GM18517 (cell line): ENCODE data around the gene MPHOSPH9.
"Not testable (repeated sequence)": the region's sequence is repeated elsewhere in the genome, so short reads cannot be mapped to it uniquely, and the experiment has no call there.

ENCODE experiments used
- ATAC-seq: cut with Tn5 transposase; IDR thresholded peaks from one replicate; pipeline ENCODE4 v1.9.1; 2021; ENCODE audit warnings: mild to moderate bottlenecking, moderate library complexity; ENCODE audit not compliant: unreplicated experiment

MPHOSPH9 gene

GRCh38 chr12:123227581-123228258, 5.2 kb downstream of the MPHOSPH9 start:
- ATAC-seq, result no peak

- ATAC-seq, result no peak
Observed at GRCh38 chr12:123225443-123225842, 7.5 kb downstream of the MPHOSPH9 start.

DNA sequence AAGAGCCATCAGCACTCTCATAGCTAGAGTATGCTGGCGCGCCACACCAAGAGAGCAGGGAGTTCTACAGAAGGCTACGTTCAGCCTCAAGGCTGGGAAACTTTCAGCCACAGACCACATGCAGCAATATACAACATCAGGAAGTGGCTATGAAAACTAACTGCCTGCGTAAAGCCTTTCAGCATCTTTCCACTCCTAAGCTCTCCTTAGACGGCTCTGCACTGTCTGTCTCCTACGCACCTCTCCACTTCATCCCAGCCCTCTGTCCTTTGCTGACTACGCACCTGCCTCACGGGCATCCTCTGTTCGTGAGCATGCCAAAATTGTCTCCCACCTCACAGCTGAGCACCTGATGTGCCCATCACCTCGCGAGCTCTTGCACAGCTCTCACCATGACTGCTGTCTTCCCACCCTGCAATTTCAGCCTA, 9.7 kb downstream of the MPHOSPH9 start:
- ATAC-seq, result no peak

GRCh38 chr12:123207815-123208214, 25.1 kb downstream of the MPHOSPH9 start:
- ATAC-seq, result not testable (repeated sequence)

GRCh38 chr12:123206794-123207193, 26.1 kb downstream of the MPHOSPH9 start:
- ATAC-seq, result not testable (repeated sequence)

DNA sequence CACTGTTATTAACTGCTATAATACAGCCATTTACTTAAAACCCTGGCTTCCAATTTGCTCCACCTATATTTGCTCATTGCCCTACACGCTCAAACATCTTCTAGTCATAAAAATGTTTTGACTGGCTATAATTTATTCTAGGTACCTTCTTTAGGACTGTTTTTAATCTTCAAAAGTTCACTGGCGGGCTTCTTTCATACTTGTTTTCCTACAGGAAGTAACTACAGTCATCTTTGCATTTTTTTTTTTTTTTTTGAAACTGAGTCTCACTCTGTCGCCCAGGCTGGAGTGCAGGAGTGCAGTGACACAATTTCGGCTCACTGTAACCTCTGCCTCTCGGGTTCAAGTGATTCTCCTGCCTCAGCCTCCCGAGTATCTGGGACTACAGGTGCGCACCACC, 32.5 kb downstream of the MPHOSPH9 start:
- no peak for ATAC-seq

GRCh38 chr12:123199936-123200335, 33.0 kb downstream of the MPHOSPH9 start:
- ATAC-seq, result no peak

- no peak for ATAC-seq
Observed at GRCh38 chr12:123187637-123188036, 45.3 kb downstream of the MPHOSPH9 start.

- no peak for ATAC-seq
Observed at GRCh38 chr12:123180171-123180570, 52.8 kb downstream of the MPHOSPH9 start.

- ATAC-seq, result no peak
Observed at GRCh38 chr12:123171967-123172366, 61.0 kb downstream of the MPHOSPH9 start.

- ATAC-seq, result no peak
Observed at GRCh38 chr12:123167329-123167728, 65.6 kb downstream of the MPHOSPH9 start.

GRCh38 chr12:123165537-123165936, 67.4 kb downstream of the MPHOSPH9 start:
- no peak for ATAC-seq

- ATAC-seq, result no peak
Observed at GRCh38 chr12:123164710-123165261, 68.2 kb downstream of the MPHOSPH9 start.

GRCh38 chr12:123164222-123164621, 68.7 kb downstream of the MPHOSPH9 start:
- ATAC-seq, result no peak

DNA sequence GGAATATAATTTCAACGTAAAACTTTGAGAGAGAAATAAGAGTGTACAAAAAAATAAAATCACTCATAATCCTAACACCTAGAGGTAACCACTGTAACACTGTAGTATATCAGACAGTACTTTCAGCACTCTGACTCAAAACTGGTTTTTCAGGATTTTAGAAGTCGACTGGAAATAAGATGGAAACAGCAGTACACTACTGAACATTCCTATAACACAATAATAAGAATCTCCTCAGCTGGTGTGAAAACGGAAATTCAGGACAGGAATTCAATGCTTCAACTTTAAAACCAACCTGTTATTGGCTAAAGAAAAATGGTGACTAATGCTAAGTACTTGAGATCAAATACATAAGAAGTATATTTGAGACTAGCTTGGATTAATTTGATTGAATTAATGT, 69.7 kb downstream of the MPHOSPH9 start:
- no peak for ATAC-seq

DNA sequence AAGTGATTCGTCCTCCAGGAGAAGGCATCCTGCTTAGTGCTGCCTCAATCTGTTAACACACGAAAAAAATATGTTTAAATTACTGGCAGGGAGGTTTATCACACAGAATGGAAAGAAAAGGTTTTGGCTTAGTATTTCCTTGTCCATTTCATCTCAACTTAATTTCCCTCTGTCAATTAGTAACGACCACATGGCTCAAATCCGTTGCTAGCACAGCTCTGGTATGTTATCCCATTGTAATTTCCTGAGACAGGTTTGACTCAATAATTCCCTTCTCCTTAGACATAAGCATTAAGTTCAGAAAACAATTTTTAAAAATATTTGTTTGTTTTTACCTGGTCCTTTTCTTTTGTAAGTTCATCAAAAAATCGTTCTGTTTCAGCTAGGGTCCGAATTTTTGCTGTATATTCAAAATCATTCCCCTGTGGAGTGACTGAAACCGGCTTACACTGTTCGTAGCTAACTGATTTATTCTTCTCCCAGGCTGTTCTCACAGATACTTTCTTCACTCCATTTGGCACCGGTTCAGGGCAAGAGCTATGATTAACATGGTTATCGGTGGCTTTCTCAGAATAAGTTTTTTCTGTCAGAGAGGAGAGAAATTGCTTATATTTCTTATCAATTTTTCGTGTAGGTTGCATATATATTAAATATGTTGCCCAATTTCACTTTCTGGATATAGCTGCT, 72.0 kb downstream of the MPHOSPH9 start:
- ATAC-seq, result no peak

DNA sequence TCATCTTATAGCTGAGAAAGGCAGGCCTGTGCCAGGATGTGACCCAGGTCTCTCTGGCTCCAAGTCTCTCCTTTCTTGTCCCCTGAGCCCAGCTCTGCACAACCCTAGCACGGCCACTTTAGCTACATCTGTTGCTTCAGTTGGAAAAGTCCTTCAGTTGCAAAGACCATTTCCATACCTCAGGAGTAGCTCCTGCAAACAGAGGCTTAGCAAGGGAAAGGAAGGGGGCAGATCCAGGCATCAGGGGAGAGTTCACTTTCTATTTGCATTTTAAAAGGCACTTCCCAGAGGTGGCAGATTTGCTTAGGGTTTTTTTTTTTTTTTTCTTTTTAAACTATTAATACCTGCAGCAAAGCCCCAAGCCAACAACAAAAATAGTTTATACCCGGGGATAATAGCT, 79.0 kb downstream of the MPHOSPH9 start:
- ATAC-seq, result no peak

- no peak for ATAC-seq
Observed at GRCh38 chr12:123152833-123153232, 80.1 kb downstream of the MPHOSPH9 start.

DNA sequence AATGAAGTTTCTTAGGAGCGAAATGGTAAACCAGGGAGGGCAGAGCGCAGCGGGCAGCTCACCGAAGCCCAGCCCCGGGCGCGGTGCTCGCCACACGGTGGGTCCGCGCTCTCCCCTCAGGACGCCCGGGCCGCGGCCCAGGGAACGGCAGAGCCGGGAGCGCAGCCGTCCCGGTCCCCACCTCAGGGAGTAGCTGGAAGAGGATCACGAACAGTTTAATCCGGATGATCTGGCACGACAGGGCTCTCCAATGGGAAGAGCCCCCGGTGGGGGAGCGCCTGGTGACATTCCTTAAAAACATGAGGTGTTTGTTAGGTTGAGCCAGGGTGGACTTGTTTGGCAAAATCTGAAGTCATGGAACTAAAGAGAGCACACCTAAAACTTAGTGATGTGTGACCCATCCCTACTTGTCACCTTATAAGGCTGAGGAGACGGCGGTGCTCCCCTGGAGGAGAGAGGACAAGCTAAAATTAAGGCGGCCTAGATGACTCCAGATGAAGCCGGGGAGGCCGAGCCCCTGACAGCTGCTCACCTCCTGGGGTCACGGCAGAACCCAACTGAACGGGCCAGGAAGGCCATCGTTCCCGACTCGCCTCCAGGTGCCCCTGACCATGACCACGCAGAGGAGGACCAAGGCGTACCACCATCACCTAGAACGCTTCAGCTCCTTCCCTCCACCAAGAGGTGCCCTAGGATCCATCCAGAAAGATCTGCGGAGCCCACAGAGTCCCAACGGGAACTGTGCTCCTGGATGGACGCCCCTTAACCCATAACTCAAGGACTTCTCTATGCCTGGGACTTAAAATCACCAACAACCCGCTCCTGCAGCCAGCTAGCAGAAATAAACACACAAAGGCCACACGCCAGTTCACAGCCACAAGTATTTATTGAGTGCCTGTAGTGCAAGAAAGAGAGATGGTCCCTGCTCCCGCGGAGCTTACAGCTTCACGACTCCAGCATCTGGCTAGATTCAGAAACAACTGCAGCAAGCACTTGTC, 81.2 kb downstream of the MPHOSPH9 start:
- no peak for ATAC-seq

DNA sequence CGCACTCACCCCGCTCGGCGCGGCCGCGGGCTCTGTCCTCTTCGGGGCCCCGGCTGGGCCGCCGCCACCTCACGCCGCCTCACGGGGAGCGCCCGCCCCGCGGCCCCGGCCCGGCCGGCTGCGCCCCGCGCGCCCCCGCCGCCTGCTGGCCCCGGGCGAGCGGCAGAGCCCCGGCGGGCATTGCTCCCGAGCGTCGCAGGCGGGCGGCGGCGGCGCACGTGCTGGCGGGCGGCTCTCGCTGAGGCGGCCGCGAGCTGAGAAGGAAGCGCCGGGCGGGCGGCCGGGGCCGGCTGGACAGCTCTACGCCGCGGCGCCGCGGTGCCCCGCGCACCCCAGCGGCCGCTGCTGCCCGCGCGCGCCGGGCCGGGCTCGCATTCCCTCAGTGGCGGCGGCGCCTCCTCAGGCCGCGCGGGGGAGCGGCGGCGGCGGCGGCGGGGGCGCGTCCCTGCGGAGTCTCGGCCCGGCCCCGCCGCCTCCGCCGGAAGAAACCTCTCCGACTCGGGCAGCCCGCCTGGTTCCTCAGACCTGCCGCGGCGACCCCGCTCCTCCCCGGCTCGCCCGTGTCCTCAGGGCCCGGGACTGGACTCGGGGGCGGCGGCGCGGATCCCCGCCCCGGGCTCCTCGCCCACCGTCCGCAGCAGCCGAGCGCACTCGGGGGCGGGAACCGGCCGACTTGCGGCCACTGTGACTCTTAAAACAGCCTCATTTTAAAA, 82.0 kb downstream of the MPHOSPH9 start, which contains the start of gene PITPNM2:
TSS of gene PITPNM2 (minus strand) at position 347 of the 713 bp plus-strand sequence. CDS start 116,500 bp downstream, outside the sequence.
- no peak for ATAC-seq
